EH (cell line): ENCODE data around the gene ARAP2.

Experiments used
- DNase-seq: peaks from one replicate; pipeline ENCODE4 v3.0.0-alpha.2; 2015; ENCODE audit warnings: low read depth

The ARAP2 gene

DNA sequence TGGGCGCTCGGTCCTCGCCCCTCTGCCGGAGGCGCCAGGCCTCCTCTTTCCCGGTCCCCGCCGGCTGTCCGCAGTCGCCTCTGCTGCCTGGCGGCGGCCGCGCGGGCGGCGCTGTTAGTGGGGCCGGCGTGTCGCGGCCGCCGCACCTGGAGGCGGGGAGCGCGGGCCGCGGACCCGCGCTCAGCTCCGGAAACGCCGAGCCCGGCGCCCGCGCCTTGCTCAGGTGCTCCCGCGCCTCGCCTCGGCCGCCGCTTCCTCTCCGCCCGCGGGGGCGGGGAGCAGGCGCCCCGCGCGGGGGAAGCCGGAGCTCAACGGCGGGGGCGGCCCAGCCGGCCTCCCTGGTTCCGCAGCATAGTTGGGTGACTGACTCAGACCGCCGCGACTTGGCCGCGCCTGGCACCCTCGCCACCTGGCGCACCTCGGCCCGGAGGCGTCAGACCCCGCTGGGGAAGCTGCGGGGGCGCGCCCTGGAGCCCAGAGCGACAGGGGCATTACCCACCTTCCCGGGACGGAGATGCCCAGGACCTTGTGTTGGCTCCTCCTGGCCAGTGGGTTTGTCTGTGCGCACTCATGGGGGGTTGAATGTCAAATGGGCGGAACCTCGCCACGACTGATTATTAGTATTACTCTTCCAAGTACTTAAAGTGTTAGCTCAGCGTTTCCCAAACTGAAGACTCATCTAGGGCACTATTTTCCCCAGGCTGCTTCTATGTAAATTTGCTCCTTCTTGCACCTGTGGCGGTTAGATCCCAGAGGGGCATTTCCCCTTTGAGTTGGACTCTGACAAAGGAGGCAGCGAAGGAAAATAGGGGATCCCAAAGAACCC, at the start of gene ARAP2:
TSS of gene ARAP2 (minus strand) at position 258 of the 826 bp plus-strand sequence. CDS start 15,028 bp downstream, outside the sequence.
- no peak for DNase-seq

DNA sequence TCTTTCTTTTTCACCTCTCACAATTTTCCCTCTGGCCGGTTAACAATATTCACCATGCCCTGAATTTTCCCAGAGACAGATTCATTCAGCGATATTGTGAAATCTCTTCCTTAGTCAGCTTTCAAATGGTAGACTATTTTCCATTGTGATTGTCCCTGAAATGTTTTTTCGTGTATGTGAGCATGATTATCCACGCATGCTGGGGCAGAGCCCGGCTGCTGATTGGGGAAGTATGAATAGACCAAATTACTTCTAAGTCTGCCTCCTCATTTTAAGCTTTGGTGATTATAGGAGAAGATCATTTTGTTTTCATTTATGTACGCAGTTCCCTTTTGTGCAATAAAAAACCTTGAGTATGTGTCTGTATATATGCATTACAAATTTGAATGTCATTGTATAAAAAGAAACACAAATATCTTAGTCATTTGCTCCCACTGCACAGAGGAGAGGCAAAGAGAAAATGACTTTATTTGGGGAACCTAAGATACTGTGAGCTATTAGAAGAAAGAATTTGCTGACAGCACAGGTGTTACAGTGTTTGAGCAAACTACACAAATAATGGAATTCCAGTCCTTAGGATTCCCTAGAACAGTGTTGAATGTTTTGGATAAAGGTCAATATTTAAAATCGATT, 48.4 kb upstream of the ARAP2 start:
- no peak for DNase-seq

DNA sequence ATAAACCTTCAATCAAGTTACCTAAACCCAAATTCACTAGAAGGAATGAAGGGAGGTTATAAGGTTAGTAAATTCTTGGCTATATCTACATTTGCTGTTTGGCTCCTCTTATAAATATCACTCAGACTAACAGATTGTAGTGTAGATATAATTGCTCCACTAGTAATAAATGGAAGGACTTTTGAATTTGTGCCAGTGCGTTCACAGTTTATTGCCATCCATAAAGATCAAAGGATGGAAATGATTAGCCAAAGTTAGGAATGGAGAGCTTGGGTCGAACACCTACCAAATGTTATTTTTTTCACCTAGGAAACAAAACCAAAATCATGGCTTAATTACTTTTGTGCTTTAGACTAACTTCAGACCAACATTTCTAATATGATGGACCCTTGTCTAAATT, 46.3 kb upstream of the ARAP2 start:
- no peak for DNase-seq

DNA sequence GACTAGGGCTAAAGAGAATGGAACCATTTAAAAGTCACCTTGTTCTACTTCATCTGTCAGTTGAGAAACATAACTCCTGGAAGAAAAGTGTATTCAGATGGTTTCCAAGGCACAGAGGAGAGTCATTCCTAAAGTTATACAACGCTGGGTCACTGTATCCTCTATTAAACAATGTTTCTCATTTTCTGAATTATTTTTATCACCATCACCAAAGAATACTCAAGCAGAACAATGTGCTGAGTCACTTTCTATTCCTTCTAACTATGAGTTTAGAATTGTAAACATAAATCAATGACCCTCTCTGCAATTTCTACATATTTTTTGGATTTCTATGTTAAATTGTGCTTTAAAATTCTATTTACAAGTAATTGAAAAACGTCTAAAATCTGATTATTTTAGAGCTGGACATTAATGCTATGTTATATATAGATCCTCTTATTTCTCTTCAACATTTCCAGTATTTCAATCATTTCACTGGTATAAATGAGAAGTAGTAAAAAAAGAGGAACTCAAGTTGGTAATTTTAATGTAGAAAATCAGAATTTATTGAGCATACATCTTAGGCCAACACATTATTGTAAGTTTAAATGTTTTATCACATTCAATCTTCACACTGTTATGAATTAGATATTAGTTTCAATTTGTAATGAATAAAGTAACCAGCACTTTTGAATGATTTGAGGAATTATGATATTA, 44.6 kb upstream of the ARAP2 start:
- no peak for DNase-seq

- DNase-seq: no peak
Observed at GRCh38 chr4:36286481-36286871, 42.2 kb upstream of the ARAP2 start.

DNA sequence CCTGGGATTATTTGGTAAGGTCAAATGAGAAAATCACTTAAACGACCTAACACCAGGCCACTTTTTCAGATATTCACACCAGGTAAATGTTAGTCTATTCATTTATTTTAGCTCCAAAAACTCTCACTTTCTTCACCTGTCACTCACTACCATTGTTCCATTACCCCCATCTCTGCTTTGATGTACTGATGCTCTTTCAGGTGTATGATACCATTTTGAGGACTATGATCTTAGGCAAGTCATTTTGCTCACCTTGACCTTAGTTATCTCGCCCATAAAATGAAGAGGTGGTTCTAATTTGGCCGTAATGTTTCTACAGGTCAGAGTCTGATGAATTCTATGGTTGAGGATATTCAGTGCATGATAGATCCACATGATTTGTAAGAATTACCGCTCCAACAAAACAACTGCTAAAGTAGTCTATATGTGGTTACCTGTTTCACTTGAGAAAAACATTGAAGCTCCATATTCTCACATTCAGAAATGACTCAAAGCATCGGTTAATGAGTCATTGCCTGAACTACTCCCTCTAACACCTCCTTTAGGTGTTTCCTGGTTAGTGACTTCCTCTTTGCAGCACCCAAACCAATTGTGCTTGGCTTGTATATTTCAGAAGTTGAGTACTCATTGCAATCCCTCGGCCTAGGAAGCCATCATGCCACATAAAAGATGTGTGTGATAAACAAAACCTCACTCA, 41.6 kb upstream of the ARAP2 start:
- no peak for DNase-seq

- DNase-seq: no peak
Observed at GRCh38 chr4:36283912-36284465, 39.7 kb upstream of the ARAP2 start.

DNA sequence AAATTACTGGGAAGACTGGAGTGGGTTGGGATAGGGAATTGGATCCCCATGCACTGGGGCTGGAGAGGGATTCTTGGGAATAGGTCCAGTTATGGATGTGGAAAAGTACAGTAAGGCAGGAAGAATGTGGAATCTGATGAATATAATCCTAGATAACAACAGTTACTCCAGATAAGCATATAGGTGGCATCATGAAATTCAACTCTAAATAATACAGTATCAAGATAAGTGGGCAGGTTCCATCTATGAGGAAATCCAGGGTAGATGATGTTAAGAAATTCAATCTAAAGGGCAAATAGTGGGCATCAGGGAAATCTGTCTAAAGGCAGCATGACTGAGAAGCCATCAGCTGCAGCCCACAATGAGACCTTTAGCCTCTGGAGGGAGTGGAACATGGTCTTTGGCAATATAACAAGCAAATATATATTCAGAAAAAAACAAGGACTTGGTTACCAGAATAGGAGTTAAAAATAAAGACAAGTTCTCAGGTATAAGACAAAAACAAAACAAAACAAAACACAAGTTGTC, 38.3 kb upstream of the ARAP2 start:
- no peak for DNase-seq

DNA sequence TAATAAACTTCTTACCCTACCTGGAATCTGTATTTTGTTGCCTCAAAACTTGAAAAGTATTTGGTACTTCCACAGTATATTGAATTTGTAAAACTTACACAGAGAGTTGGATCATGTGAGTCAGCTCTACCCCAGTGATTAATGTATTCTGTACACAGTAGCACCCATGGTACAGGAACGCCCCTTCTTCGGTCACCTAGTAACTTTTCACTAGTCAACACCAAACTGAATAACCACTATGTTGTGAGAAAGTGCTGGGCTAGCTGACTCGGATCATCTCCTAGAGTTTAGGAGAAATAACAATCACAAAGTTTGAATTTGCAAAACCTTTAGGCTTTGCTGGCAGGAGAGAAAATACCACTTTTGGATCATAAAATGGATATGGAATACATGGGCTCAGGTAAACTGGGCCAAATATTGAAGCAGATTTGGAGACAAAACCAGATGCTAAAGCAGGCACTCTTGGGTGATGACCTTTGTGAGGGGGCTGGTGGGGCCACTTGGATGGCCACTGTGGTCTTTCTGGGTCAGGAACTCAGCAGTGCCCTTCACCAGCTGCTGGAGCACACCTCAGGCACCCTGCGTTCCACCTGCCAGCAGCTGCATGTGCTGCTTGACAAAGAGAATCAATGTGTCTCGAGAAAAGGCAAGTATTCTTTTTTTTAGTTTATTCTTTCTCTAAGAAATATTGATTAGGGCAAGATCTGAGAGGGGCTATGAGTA, 37.2 kb upstream of the ARAP2 start, which contains the start of gene DTHD1:
TSS of gene DTHD1 (plus strand) at position 233 of the 723 bp plus-strand sequence. CDS start at position 376, 143 bp downstream.
- no peak for DNase-seq

- DNase-seq: no peak
Observed at GRCh38 chr4:36280555-36280954, 36.2 kb upstream of the ARAP2 start.

- no peak for DNase-seq
Observed at GRCh38 chr4:36278789-36279188, 34.5 kb upstream of the ARAP2 start.

DNA sequence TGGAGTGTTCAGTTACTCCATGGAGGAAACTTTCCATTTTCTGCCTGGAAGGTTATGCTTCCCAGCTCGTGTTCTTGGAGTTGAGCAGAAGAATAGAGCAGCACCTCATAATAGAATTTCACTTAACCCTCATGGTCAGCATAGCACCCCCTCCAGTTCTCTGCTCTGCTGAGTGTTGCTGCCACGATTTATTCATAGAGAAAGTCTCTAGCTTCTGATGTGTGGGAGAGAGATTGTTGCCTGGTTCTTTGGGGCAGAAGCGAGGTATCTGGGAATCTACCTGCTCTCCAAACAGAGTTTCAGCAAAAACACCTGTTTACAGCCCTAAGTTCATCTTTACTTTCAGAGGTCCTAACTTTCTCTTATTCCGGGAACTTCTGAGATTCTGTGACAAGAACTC, 33.2 kb upstream of the ARAP2 start:
- no peak for DNase-seq

DNA sequence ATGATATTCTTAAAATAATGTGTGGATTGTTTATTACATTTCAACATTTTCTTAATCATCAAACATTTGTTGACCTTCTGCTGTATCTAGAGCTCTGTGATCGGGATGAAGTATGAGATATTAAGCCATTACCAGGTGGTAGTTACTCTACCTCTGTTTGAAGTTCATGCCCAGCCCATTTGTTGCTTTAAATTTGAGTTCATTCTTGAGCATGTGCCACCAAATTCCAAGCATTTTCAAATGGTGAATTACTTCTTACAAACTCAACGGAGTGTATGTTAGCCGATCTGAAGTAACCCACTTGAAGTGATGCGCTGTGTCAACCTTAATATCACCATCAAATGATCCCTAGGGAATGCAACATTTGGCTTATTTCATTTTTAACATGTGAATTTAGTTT, 29.8 kb upstream of the ARAP2 start:
- DNase-seq: no peak

DNA sequence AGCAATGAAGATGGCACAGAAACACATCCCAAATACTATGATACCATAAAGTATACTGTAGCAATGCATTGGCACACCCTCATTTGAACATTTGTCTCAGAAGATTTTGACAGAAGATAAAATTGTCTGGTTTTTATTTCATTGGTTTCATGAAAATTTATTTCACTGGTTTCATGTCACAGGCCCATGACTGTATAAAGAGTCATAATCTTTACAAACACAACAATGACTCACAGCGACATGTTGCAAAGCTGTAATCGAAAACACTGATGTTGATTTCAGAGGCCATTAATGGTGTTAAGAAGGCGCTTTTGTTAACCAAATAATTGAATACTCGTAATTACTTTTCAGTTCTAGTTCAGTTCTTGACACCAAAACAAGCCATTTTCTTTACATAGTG, 29.0 kb upstream of the ARAP2 start:
- no peak for DNase-seq

DNA sequence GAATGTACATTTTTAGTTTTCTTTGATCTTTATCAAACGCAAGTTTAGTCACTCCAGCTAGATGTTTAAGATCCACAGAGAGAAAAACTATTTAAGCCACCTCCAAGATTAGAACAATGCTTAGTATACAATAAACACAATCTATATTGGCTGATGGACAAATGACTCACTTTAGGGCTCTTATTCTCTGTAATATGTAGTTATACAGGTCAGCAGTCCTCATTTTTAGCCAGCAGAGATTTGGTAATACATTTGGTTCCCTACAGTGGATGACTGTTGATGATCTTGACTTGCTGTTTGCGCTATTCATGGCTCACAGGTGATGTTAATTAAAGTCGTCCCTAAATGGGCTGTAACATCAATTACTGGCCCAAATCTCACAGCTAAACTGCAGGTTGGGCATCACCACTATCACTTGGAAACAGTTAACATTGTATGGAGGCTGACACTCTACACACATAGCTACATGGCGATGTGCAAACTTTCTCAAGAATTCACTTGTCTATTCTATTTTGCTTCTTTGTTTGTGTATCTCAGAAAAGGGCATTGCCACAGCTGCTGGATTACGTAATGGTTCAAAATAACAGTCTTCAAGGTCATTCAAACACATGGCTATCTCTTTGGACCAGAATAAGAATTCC, 25.3 kb upstream of the ARAP2 start:
- DNase-seq: no peak

DNA sequence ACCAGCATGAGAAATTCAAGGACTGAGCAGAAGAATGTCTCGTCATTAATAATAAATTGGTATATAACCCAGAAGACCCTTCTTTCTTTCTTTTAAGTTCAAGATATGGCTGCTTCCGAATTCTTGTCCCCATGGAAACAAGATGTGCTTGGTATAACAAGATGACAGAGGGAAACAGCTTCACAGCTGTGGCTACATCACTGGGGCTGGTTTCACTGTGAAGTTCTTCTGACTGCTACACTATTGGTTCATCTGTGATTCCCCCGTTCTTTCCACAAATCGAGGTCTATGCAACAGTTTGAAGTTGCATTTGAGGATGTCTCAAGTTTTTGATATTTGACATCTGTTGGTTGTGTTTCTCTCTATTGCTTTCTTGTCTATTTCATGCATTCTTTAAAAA, 24.8 kb upstream of the ARAP2 start:
- no peak for DNase-seq

GRCh38 chr4:36267486-36268268, 23.4 kb upstream of the ARAP2 start:
- no peak for DNase-seq

DNA sequence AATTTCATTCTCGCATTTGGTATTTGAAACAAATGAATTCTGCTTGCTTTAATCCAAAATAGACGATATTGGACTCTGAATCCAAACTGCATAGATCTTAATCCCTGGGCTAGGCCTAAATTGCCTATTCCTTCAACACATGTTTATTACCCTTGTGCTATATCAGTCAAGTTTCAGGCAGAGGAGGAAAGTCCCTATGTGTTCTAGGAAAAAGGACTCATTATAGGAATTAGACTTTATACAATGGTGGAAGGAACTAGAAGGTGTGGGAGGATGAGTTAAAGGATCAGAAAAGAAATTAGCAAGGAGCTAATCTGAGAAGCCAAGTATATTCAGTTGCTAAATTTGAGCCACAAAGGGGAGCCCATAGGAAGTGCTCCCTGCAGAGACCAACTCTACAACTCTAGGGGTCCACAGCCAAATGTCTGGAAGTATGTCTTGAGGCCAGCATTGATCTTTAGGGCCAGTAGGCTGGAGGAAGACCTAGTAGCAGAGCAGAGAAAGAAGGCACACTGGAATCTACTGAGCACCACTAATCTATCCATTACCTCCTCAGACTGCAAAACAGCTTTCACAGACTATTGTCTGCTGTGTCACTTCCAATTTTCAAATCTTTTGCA, 20.0 kb upstream of the ARAP2 start:
- no peak for DNase-seq

DNA sequence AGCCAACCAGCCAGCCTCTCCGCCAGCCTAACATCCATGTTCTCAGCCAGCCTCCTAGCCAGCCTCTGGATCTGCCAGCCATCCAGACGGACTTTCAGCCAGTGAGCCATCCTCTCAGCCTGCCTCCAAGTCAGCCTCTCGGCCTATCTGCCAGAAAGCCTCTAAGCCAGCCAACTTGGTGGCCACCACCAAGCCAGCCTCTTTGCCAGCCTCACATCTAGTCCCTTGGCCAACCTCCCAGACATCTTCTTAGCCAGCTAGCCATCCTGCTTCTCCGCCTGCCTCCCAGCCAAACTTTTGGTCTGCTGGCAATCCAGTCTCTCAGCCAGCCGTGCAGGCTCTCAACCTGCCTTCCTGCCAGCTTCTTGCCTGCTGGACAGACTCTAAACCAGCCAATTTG, 16.4 kb upstream of the ARAP2 start:
- DNase-seq: no peak
